ENCODE measurements around the gene CNOT11.

The CNOT11 gene

DNA sequence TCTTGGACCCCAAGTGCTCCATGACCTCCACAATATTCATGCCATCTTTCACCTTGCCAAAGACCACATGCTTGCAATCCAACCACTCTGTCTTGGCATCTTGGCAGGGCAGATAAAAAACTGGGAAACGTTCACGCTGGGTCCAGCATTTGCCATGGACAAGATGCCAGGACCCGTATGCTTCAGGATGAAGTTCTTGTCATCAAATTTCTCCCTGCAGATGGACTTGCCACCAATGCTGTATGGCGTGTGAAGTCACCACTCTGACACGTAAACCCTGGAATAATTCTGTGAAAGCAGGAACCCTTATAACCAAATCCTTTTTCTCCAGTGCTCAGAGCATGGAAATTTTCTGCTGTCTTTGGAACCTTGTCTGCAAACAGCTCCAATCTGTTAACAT, 21.5 kb downstream of the CNOT11 start:
- H3K4me3 ChIP-seq (ENCODE audit: low read depth, low read length) = no peak overlapping the region

DNA sequence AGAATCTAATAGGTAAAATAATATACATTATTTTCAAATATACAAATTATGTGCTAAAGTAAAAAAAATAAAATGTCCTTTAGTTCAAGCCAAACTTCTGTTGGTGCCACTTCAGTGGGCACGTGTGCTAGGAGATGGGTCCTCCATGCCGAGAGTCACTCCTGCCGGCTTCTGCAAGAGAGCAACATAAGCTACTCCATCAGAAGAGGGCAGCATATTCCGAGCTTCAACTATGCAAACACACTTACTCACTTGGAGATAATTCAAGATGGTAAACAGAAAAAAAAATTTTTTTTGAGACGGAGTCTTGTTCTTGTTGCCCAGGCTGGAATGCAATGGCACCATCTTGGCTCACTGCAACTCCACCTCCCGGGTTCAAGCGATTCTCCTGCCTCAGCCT, 24.4 kb downstream of the CNOT11 start:
- no peak overlapping the region for H3K4me3 ChIP-seq (ENCODE audit: low read depth, low read length)

GRCh38 chr2:101278925-101279324, 26.2 kb downstream of the CNOT11 start:
- H3K4me3 ChIP-seq (ENCODE audit: low read depth, low read length) = no peak overlapping the region

DNA sequence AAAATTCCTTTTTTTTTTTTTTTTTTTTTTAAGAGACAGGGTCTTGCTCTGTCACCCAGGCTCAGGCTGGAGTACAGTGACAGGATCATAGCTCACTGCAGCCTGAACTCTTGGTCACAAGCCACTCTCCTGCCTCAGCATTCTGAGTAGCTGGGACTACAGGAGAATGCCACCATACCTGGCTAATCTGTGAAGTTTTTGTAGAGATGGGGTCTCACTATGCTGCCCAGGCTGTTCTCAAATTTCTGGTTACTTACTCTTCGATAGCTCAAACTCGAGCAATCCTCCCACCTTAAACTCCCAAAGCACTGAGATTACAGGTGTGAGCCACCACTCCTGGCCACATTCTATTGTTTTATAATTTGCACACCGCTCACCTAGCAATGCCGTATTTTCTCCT, 28.8 kb downstream of the CNOT11 start:
- H3K4me3 ChIP-seq (ENCODE audit: low read depth, low read length) = no peak overlapping the region

DNA sequence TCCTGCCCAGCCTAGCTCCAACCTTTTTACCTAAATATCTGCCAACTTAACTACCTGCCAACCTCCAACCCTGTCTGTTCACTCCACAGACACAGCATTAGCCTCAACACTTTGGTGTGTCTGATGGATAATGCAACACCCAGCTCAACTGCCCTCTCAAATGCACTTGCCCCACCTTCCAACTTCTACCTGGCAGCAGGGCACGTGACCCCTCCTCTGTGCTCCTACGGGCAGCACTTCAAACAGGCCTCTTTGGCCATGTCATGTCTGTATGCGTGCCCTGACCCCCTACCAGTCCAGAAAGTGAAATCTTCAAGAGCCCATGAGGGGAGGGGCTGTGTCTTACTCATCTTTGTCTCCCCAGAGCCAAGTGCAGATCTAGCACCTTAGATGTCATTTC, 30.3 kb downstream of the CNOT11 start:
- H3K4me3 ChIP-seq (ENCODE audit: low read depth, low read length) = no peak overlapping the region

- no peak overlapping the region for H3K4me3 ChIP-seq (ENCODE audit: low read depth, low read length)
Measured at GRCh38 chr2:101286684-101287083, 34.0 kb downstream of the CNOT11 start.

- no peak overlapping the region for H3K4me3 ChIP-seq (ENCODE audit: low read depth, low read length)
Measured at GRCh38 chr2:101287303-101287702, 34.6 kb downstream of the CNOT11 start.

DNA sequence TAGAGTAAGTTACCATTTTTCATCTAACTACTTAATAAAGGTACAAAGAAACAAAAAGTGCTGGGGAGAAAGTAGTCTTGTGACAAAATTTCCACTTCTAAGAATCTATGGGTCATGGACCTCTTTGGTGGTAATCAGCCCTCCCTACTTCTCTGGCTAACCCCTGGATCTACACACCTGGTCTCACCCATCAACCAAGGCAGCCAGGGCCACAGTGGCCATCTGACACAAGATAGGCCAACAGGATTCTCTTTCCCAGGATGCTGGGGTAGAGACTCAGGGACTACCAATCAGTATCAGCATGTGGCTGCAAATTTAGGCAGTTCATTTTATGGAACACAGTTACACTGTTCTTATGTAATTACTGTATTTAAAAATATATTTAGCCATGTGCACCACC, 38.0 kb downstream of the CNOT11 start:
- H3K4me3 ChIP-seq (ENCODE audit: low read depth, low read length) = no peak overlapping the region

DNA sequence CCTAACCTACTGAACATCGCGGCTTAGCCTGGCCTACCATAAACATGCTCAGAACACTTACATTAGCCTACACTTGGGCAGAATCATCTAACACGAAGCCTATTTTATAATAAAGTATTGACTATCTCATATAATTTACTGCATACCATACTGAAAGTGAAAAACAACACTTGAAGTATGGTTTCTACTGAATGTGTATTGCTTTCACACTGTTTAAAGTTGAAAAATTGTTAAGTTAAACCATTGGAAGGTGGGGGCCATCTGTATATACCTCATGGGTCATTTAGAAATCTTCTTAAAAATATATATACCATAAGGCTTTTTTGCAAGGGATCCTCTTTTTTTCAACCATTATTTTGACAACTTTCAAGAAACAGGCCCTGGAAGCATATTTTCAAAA, 39.3 kb downstream of the CNOT11 start:
- H3K4me3 ChIP-seq (ENCODE audit: low read depth, low read length) = no peak overlapping the region

GRCh38 chr2:101293544-101293943, 40.9 kb downstream of the CNOT11 start:
- no peak overlapping the region for H3K4me3 ChIP-seq (ENCODE audit: low read depth, low read length)

- H3K4me3 ChIP-seq (ENCODE audit: low read depth, low read length) = no peak overlapping the region
Measured at GRCh38 chr2:101294861-101295260, 42.2 kb downstream of the CNOT11 start.

GRCh38 chr2:101295895-101296294, 43.2 kb downstream of the CNOT11 start:
- H3K4me3 ChIP-seq (ENCODE audit: low read depth, low read length) = no peak overlapping the region

- no peak overlapping the region for H3K4me3 ChIP-seq (ENCODE audit: low read depth, low read length)
Measured at GRCh38 chr2:101296371-101296770, 43.7 kb downstream of the CNOT11 start.

DNA sequence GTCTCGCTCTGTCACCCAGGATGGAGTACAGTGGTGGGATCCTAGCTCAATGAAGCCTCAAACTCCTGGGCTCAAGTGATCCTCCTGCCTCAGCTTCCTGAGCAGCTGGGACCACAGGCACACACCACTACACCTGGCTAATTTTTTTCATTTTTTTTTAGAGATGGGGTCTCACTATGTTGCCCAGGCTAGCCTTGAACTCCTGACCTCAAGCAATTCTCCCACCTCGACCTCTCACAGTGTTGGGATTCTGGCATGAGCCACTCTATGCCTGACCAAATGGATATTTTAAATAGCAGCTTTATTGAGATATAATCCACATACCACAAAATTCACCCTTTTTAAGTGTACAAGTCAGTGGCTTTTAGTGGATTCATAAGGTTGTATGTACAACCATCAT, 44.7 kb downstream of the CNOT11 start:
- H3K4me3 ChIP-seq (ENCODE audit: low read depth, low read length) = no peak overlapping the region

DNA sequence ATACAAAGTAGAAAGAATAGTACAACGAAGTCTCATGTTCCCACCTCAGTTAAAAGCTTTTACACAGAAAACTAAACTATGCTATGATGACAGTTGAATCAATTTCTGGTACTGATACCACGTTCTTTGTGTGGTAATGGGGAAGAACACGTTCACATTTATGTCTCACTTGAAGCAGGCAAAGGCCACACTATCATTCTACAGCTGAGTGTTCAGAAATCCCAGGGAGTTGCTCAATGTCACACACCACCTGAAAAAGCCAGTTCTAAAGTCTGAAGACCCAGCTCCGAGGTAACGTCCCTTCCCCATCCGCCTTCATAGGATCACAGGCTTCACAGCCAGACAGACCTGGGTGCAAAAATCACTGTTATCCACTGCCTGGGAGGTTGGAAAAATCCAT, 46.9 kb downstream of the CNOT11 start:
- H3K4me3 ChIP-seq (ENCODE audit: low read depth, low read length) = no peak overlapping the region

- no peak overlapping the region for H3K4me3 ChIP-seq (ENCODE audit: low read depth, low read length)
Measured at GRCh38 chr2:101300164-101300563, 47.5 kb downstream of the CNOT11 start.

DNA sequence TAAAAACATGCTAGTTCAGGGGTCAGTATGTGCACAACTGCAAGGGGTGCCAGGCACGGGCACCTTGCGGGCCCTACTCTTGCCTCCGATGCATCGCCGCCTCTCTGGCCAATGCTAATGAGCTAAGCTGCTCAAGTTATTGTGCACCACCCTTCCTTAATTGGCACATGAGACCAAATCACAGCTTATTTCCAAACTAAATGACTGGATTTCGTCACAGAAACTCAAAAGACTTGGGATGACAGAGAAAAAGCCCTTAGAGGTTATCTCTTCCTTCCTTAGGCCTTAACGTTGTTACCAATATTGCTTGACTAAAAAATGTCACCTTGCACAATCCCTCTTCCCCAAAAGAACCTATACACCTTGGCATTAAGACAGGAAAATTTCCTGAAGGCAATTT, 48.1 kb downstream of the CNOT11 start:
- no peak overlapping the region for H3K4me3 ChIP-seq (ENCODE audit: low read depth, low read length)

DNA sequence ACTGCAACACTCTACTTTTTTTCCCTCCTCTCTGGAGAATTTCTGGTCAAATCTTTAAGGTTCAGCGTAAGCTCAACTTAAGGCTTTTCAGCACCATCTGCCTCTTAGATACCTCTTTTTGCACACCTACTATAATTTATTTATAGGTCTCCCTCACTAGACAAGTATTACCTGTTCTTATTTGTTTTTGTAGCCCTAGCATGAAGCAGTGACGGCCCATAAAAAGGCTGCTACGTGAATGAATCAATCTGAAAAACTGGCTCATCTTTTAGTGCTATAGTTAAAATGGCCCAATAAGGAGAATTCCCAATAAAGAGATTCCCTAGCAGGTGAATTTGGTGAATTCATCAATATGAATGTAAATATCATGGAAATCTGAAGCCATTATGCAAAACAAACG, 49.3 kb downstream of the CNOT11 start:
- H3K4me3 ChIP-seq (ENCODE audit: low read depth, low read length) = no peak overlapping the region

- no peak overlapping the region for H3K4me3 ChIP-seq (ENCODE audit: low read depth, low read length)
Measured at GRCh38 chr2:101303688-101304087, 51.0 kb downstream of the CNOT11 start.

GRCh38 chr2:101305035-101305434, 52.3 kb downstream of the CNOT11 start:
- no peak overlapping the region for H3K4me3 ChIP-seq (ENCODE audit: low read depth, low read length)

DNA sequence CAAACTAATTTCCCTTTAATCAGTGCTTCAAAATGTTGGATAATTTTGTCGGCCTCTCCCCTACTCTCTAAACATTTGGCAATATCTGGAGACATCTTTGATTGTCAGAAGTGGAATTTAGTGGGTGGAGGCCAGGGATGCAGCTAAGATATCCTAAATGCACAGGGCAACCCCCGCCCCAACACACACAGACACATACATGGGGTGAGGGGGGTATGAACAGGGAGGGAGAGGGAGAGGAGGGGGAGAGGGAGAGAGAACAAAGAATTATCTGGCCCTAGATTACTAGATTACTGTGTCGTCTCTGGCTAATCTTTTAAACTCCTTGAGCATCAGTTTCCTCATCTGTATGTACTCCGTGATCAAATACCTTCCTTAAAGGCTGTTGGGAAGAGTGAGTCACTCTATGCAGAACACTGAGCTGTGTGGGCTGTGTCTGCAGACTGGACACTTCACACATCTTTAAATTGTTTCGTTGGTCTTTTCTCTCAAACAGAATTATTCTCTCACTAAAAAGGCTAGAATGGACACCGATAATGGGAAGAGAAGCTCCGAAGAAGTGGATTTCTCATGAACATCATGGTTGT, 52.9 kb downstream of the CNOT11 start:
- no peak overlapping the region for H3K4me3 ChIP-seq (ENCODE audit: low read depth, low read length)

GRCh38 chr2:101306410-101306809, 53.7 kb downstream of the CNOT11 start:
- no peak overlapping the region for H3K4me3 ChIP-seq (ENCODE audit: low read depth, low read length)

GRCh38 chr2:101307503-101307902, 54.8 kb downstream of the CNOT11 start:
- peak overlapping the region; percentile 72 for H3K4me3 ChIP-seq (ENCODE audit: low read depth, low read length)

Data from iPS-11a (cell line).